ENCODE results near the gene SPECC1. TPM values are rescaled to one million over a fixed set of nuclear protein-coding genes. Genes with fewer than 3 reads are reported as not detected.

The SPECC1 gene
- polyA plus RNA-seq, 1 of the 3 experiments (the other 2 are of a cell fraction), result 11.2 TPM

DNA sequence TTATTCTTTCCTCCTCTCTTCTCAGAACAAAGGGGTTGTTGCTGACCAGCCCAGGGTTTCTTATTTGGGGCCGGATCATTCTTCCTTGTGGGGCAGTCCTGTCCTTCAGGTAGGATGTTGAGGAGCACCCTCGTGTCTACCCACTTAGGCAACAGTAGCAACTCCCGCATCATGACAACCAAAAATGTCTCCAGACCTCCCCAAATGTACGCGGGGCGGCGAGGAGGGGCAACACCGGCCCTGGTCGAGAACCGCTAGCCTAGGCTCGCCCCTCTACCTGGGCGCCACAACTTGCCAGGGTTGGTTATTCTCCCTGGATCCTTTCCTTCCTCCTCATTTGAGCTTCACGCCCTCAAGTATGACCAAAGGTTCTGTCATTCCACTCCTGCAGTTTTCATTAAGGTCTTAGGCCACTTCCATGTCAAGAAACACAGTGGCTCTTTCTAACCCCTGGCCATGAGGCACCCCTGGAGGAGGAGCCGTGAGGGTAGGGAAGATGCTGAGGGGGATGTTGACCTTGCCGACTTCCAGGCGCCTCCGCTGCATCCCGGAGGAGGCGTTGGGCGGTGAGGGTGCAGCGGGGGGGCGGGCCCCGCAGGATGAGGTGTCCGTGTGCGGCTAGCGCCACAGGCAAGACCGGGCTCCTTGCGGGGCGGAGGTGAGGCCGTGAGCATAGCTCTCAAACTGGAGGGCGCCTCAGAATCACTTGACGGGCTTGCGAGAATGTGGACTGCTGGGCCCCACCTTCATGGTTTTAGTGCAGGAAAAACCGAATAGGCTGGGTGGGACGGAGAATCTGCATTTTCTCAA, 712 bp upstream of the SPECC1 start (continued):
- no peak for TF ChIP-seq REST (IDR thresholded peaks at IDR 0.05; ENCODE audit: low read depth, low read length)
- TF ChIP-seq MAX (IDR thresholded peaks at IDR 0.05; ENCODE audit: low read depth), result no peak; the same call in 1 of the 2 replicates
- TF ChIP-seq MEF2A (IDR thresholded peaks at IDR 0.05; ENCODE audit: borderline replicate concordance, low read depth), result no peak
- no peak for TF ChIP-seq EP300 (IDR thresholded peaks at IDR 0.05; ENCODE audit: borderline replicate concordance in 1 of 2, low read depth in 1 of 2, low read length in 1 of 2)
- no peak for TF ChIP-seq RXRA (IDR thresholded peaks at IDR 0.05; ENCODE audit: borderline replicate concordance, low read depth)
- no peak for TF ChIP-seq YY1 (IDR thresholded peaks at IDR 0.05; ENCODE audit: low read depth)
- TF ChIP-seq CHD2 (IDR thresholded peaks at IDR 0.05; ENCODE audit: low read length, partially characterized antibody), result no peak
- no peak for TF ChIP-seq SMC3 (IDR thresholded peaks at IDR 0.05; ENCODE audit: low read depth, low read length)

DNA sequence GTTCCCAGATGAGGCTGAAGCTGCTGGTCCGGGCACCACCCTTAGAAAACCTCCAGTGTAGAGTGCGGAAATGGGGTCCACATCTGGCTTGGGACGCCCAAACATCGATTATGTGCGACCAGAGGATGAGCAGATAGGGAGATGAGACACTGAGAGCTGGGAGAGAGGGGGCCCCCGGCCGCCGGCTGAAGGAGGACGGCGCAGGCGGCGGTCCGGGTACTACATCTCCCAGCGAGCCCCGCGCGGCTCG, 182 bp upstream of the SPECC1 start:
- no peak for DNase-seq
- Histone ChIP-seq H3K27me3 (ENCODE audit: insufficient read depth) (no peaks in the 10 kb centered on the region; the same call in 1 of the 2 replicates), H3K79me2 (ENCODE audit: insufficient read depth) (no peaks in the 10 kb centered on the region), H3K4me1 (ENCODE audit: control insufficient read depth in 1 of 2, insufficient read depth in 2 of 2, low read depth in 1 of 2, low read length in 1 of 2) (peaks cover 0 to 4% of the 10 kb centered on the region in 2 experiments; a peak in 2 of 4 replicates), H4K20me1 (ENCODE audit: insufficient read depth) (no peaks in the 10 kb centered on the region), H3K36me3 (replicated peaks in 1 of 2; ENCODE audit: control insufficient read depth in 1 of 2, insufficient read depth in 2 of 2, low read length in 1 of 2) (no peaks in the 10 kb centered on the region), H3K9me2 (no peaks in the 10 kb centered on the region), H3F3A (replicated peaks; ENCODE audit: insufficient read depth) (peaks cover 18% of the 10 kb centered on the region), H3K4me3 (ENCODE audit: low read depth in 2 of 2, low read length in 1 of 2) (peak overlapping the region; percentile 66 to 82), H3K9ac (peak overlapping the region; percentile 32; the same call in 1 of the 2 replicates), H2AFZ (ENCODE audit: low read depth) (peak overlapping the region; percentile 93), H3K4me2 (peak overlapping the region; percentile 98), H3K27ac (ENCODE audit: low read depth in 2 of 2, low read length in 1 of 2) (peak overlapping the region in 1 of 2 experiments; percentile 67; a peak in 1 of 4 replicates), H3K9me3 (no peaks in the 10 kb centered on the region)
- 2% methylated on average over 5 of the region's 18 CpGs for WGBS (ENCODE audit: low lambda C conversion rate)
- ChIA-PET CTCF (interaction anchor here (0.6 to 4.4 kb wide), 32 partner anchors 8 to 307 kb away, joined by 3 to 56 read pairs (median 6); partner anchors contain the start of gene ULK2), POLR2A (interaction anchor here (0.5 kb wide), 1 partner anchor 15 kb away, joined by 4 read pairs; no protein-coding TSS in a partner anchor)
- TF ChIP-seq NRF1 (IDR thresholded peaks at IDR 0.05; ENCODE audit: low read depth, low read length), result peak; percentile 33; the same call in 1 of the 2 replicates
- peak; percentile 49; the same call in 1 of the 2 replicates for TF ChIP-seq ELF1 (IDR thresholded peaks at IDR 0.05)
- no peak for TF ChIP-seq SIN3A (IDR thresholded peaks at IDR 0.05; ENCODE audit: borderline replicate concordance, low read depth, low read length)
- TF ChIP-seq POLR2AphosphoS5 (IDR thresholded peaks at IDR 0.05; ENCODE audit: low read depth, low read length), result peak; percentile 57
